Measurements from ENCODE around the gene SPAG4.
A peak's percentile ranks its signal among the peaks of the same experiment; 100 is the strongest.

SPAG4 gene

DNA sequence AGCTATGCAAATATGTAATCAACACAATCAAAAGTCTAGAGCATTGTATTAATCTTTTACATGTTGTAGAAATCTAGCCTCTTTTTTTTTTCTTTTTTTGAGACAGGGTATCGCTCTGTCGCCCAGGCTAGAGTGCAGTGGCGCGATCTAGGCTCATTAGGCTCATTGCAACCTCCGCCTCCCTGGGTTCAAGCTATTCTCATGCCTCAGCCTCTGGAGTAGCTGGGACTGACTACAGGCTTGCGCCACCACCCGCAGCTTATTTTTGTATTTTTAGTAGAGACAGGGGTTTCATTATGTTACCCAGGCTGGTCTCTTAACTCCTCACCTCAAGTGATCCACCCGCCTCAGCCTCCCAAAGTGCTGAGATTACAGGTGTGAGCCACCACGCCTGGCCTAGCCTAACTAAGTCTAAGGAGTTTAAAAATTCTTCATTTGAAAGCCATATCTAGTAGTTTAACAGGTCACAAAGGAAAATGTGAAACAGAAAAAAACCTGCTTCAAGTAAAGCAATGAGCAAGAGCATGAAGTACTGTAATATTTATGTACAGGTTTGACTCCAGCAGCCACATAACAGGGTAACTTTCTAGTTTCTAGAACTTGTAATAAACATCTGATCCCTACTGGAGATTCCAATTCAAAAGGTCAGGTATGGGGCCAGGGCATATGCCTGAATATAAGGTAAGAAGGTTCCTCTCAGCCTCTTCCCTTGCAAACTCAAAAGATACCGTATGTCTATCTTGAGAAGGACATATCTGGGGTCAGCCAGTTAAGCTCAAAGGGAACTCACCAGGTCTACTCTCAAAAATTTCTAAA, 44.7 kb downstream of the SPAG4 start:
- no peak for DNase-seq

DNA sequence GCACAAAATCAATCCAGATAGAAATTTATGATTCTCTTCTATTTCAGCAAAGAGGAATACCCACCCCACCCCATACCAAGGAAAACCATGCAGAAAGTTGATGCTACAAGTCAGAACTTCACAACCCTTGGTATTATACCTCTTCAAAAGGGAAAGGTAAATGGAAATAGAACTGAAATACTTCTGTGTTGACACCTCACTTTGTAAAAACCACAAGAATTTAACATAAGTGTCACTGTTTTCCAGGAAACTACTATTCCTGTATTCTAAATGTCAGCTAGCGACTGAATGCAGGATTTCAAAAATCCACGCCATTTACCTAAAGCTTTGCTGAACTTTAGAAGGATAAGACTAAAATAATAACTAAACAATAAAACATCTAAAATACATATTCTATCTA, 45.4 kb downstream of the SPAG4 start:
- no peak for DNase-seq

DNA sequence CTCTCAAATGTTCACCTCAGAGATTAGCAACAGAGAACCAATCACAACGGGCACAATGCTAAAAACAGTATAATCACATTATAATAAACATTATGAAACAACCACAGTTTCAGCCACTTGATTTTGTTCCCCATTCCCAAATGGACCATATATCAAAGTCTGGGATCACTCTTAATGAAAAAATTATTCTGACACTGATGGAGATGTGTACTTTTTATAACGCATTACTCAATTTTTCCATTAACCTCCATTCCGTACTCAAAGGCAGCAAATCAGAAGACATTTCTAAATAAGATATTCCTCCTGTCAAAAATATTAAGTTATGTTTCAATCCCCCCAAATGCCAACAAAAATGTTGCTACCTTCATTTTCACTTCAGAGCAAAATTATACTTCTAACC, 46.3 kb downstream of the SPAG4 start:
- no peak for DNase-seq

DNA sequence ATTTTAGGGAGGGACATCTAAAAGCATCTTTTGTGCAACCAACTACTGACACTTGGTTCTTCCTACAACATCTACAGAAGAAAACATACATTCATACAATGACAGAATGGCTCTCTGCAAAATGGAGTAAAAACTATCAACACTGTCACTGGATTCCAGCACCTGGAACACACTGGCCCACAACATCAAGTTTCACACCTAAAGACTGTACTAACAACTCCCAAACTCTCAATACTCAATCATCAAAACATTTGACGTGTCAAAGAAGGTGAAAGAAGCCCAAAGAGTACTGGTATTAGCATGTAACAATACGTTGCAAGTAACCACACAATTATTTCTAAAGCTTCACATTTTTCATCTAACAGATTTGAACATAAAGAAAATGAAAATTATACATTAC, 46.9 kb downstream of the SPAG4 start:
- DNase-seq: no peak

DNA sequence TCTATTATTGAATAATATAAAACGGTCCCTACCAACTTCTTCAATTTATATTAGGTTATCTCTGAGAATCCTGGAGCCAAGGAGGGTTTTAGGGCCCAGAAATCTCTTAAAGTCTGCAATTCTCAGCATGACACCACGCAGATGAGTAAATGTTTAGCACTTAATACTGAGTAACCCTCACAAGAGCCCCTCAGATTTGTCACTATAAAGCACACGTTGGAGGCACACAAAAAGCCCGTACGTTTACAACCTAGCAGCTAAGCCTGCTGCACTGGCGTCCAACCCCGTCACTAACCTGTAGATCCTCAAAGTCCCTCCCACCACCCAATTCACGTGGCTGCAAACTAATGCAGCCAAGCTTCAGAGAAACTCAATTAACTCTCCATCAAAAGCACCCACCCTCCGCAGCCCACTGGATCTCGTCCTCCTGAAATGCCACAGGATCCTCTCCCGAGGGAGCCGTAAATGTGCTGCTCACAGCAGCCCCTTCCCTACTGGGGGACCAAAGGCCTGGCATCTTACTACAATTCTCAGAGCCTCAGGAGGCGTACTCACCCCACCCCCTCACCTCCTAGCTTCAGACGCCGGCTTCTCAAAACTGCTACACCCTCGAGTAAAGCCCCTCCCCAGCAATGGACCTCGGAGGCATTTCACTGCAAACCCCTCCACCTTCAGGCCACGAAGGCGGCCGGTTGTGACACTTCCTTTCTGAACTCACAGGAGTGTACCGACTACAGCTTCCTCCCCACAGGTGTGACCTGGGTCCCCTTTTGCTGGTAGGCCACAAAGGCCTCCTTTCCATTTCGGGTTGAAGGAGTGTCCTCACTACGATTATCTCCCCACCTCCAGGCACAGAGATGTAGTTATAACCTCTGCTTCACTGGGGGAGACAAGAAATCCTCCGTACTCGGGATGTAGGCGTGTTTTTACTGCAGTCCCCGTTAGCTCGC, 48.2 kb downstream of the SPAG4 start:
- DNase-seq: peak; percentile 41

DNA sequence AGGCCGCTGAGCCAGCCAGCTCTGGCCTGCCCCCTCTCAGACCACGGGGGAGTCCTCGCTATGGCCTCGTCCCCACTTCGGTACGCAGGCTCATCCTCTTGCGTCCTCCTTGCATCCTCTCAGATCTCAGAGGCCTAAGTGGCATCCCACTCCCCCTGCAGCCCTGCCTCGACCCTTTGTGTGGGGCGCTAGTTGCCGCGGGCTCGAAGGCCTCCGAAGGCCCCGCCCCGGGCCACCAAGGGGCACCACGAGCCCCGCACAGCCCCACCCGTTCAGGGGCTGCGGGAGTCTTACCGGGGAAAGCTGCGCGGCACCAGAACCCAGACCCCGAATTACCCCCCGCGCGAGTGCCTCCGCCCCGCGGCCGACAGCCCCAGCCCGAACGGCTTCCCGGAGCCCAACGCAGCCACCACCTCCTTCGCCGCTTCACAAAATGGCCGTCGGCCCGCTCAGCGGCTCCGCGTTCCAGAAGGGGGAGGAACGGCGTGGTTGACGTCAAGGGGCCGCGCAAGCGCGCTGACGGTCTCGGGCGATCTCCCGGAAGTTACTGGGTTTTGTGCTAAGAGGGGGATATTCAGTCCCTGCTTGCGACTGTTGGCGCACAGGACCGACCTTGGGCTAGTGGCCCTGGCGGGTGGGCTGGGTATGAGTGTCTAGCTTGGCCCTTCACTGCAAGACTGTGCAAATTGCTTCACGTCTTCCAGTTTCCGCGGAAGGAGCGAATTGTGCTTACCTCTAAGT, 49.0 kb downstream of the SPAG4 start, which contains the start of the genes CPNE1 and RBM12:
Gene CPNE1, minus strand, starts transcription at position 435 of the 741 bp plus-strand sequence. CDS start 31,977 bp downstream, outside the sequence.
Gene RBM12, minus strand, starts transcription at position 435 of the 741 bp plus-strand sequence. CDS start 9,578 bp downstream, outside the sequence.
- DNase-seq: peak; percentile 89

DNA sequence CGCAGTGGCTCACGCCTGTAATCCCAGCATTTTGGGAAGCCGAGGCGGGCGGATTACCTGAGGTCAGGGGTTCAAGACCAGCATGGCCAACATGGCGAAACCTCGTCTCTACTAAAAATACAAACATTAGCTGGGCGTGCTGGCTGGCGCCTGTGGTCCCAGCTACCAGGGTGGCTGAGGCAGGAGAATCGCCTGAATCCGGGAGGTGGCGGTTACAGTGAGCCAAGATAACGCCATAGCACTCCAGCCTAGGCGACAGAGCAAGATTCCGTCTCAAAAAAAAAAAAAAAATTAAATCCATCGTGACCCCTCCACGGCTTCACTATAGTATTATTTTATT, 50.3 kb downstream of the SPAG4 start:
- no peak for DNase-seq

DNA sequence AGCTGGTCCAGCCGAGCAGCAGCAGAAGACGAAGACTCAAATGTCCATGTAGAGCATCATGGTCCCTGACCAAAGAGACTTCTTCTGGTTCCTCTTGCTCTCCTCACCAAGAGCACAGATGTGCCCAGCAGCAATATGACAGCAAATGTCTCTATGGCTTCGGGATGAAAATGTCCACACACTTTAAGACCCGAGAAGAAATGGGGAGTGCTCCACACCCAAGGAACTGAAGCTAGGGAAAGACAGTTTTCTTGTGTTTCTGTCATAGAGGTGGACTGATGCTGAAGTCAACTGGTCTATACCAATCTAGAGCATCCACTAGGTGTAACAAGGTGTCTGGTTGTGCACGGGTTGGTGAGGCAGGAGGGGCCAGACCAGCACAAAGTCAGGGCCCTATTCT, 53.6 kb downstream of the SPAG4 start:
- no peak for DNase-seq

DNA sequence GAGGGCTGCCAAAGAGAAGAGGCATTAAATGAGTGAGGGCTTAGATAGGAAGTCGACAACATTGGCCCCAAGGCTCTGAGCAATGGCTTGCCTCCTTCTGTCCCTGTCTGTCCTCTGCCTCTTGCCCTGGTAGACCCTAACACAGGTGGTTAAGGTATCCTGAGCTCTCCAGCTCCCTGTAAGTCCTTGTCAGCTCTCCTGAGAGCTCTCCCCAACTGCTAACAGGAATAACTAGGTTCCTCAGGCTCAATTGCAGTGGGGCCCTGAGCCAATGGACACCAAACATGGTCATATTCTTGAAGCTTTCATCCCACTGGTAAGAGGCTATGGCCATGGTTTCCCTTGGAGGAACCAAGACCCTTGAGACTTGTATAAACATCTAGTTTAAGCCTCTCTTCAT, 54.1 kb downstream of the SPAG4 start:
- no peak for DNase-seq

Measured in activated CD4-positive, alpha-beta T cell treated with anti-CD3 and anti-CD28 coated beads for 1 hour (primary cell).